Transverse colon (tissue), 4 donors: Measurements from ENCODE around the gene TNS1.

Experiments used
- CTCF ChIP-seq, 5 experiments: fragments of 200-600 bp in 3 of 5; fragments of 450-650 bp in 2 of 5; sonication (generic) in 3 of 5; IDR thresholded peaks; 1 replicate in 2 of 5; 2 replicates in 3 of 5; pipeline ENCODE4 v1.5.1; 2016 to 2017; ENCODE audit warnings: antibody characterized with exemption in 5 of 5, inconsistent platforms in 3 of 5, mild to moderate bottlenecking in 2 of 5, moderate library complexity in 1 of 5
- EP300 ChIP-seq: sonication (generic); formaldehyde crosslinking; IDR thresholded peaks from one replicate; pipeline ENCODE4 v1.6.1; 2017; ENCODE audit warnings: antibody characterized with exemption, low read depth
- POLR2A ChIP-seq: fragments of 450-650 bp; IDR thresholded peaks from one replicate; pipeline ENCODE4 v1.6.1; 2016; ENCODE audit warnings: antibody characterized with exemption, mild to moderate bottlenecking, moderate library complexity
- POLR2AphosphoS5 ChIP-seq, 3 donors: sonication (generic); formaldehyde crosslinking; IDR thresholded peaks; one replicate each; pipeline ENCODE4 v1.6.1; 2016; ENCODE audit warnings: antibody characterized with exemption in 3 of 3

- TF ChIP-seq POLR2AphosphoS5 (IDR thresholded peaks at IDR 0.05) (peak in 1 of 3 donors; percentile 18), CTCF (IDR thresholded peaks at IDR 0.05) (no peak), EP300 (no peak), POLR2A (no peak)
Measured at GRCh38 chr2:217795067-217795466, 207.7 kb downstream of the TNS1 start.
